Tibial artery (tissue), 4 donors: ENCODE measurements around the gene CACNA2D2.

Experiments
- DNase-seq, 2 donors: peaks; one replicate each; pipeline ENCODE4 v3.0.0-alpha.2; 2019
- H3K27ac ChIP-seq, 2 donors: fragments of 200-600 bp; sonication (generic) in 1 of 2; 1 replicate in 1 of 2; 2 replicates in 1 of 2; pipeline ENCODE4 v1.5.1; 2018 to 2019; ENCODE audit warnings: mild to moderate bottlenecking in 1 of 2
- H3K27me3 ChIP-seq, 2 donors: fragments of 200-600 bp; sonication (generic) in 1 of 2; one replicate each; pipeline versions ENCODE4 v1.5.1 to v1.6.0; 2016 to 2019
- H3K36me3 ChIP-seq, 3 donors: fragments of 200-600 bp; sonication (generic) in 2 of 3; one replicate each; pipeline ENCODE4 v1.5.1; 2016 to 2019; ENCODE audit warnings: mild to moderate bottlenecking in 2 of 3
- H3K4me1 ChIP-seq, 4 donors: fragments of 200-600 bp; sonication (generic) in 2 of 4; 1 replicate in 3 of 4; 2 replicates in 1 of 4; pipeline ENCODE4 v1.5.1; 2016 to 2019
- H3K4me3 ChIP-seq, 2 donors: fragments of 200-600 bp; sonication (generic) in 1 of 2; 1 replicate in 1 of 2; 2 replicates in 1 of 2; pipeline ENCODE4 v1.5.1; 2018 to 2019; ENCODE audit warnings: mild to moderate bottlenecking in 2 of 2
- H3K9me3 ChIP-seq, 3 donors: fragments of 200-600 bp; sonication (generic) in 1 of 3; one replicate each; pipeline ENCODE4 v1.5.1; 2016 to 2019
- CTCF ChIP-seq, 2 experiments: fragments of 200-600 bp in 1 of 2; fragments of 450-650 bp in 1 of 2; IDR thresholded peaks; one replicate each; pipeline ENCODE4 v1.5.1; 2017 to 2019; ENCODE audit warnings: antibody characterized with exemption in 2 of 2, mild to moderate bottlenecking in 1 of 2, moderate library complexity in 1 of 2
- intact Hi-C: fragments of 100-400 bp; cut with DNase I; formaldehyde crosslinking; loops from one replicate; pipeline ENCODE4 v1.15.0; 2023; ENCODE audit warnings: low total_unique reads

CACNA2D2 gene

GRCh38 chr3:50502584-50503423 lies 630 bp downstream of the CACNA2D2 start:
- Histone ChIP-seq H3K4me3 (peak overlapping the region; percentile 53 to 60), H3K4me1 (peaks cover 0 to 18% (median 10%) of the 10 kb centered on the region in 4 donors), H3K27me3 (peaks cover 0 to 30% of the 10 kb centered on the region in 2 donors), H3K36me3 (no peaks in the 10 kb centered on the region), H3K9me3 (no peaks in the 10 kb centered on the region), H3K27ac (no peak overlapping the region)
- intact Hi-C loops = no loop called here
- TF ChIP-seq CTCF (IDR thresholded peaks at IDR 0.05) = no peak
- no peak for DNase-seq

GRCh38 chr3:50502225-50502583 lies 1.2 kb downstream of the CACNA2D2 start:
- no peak for TF ChIP-seq CTCF (IDR thresholded peaks at IDR 0.05)

GRCh38 chr3:50495609-50496423 lies 7.6 kb downstream of the CACNA2D2 start:
- H3K27me3 ChIP-seq = peaks cover 0 to 28% of the 10 kb centered on the region in 2 donors
- intact Hi-C loops = no loop called here
- H3K36me3 ChIP-seq = no peaks in the 10 kb centered on the region
- no peak overlapping the region for H3K4me3 ChIP-seq
- no peaks in the 10 kb centered on the region for H3K9me3 ChIP-seq
- no peak overlapping the region for H3K27ac ChIP-seq
- TF ChIP-seq CTCF (IDR thresholded peaks at IDR 0.05) = no peak
- DNase-seq = no peak
- no peaks in the 10 kb centered on the region for H3K4me1 ChIP-seq

More at GRCh38 chr3:50502225-50502583, 1.2 kb downstream of the CACNA2D2 start:
- Histone ChIP-seq H3K4me1 (peaks cover 0 to 18% (median 10%) of the 10 kb centered on the region in 4 donors), H3K4me3 (peak overlapping the region in 1 of 2 donors; percentile 60), H3K9me3 (no peaks in the 10 kb centered on the region), H3K27ac (no peak overlapping the region), H3K36me3 (no peaks in the 10 kb centered on the region), H3K27me3 (peaks cover 0 to 35% of the 10 kb centered on the region in 2 donors)
- DNase-seq = no peak
- intact Hi-C loops = no loop called here

GRCh38 chr3:50494126-50494525 lies 9.3 kb downstream of the CACNA2D2 start:
- H3K27ac ChIP-seq = no peak overlapping the region
- no peak overlapping the region for H3K4me3 ChIP-seq
- no peak for DNase-seq
- no peaks in the 10 kb centered on the region for H3K4me1 ChIP-seq
- H3K36me3 ChIP-seq = no peaks in the 10 kb centered on the region
- intact Hi-C loops = no loop called here
- no peaks in the 10 kb centered on the region for H3K9me3 ChIP-seq
- H3K27me3 ChIP-seq = peaks cover 0 to 18% of the 10 kb centered on the region in 2 donors
- TF ChIP-seq CTCF (IDR thresholded peaks at IDR 0.05) = no peak

GRCh38 chr3:50493623-50494022 lies 9.8 kb downstream of the CACNA2D2 start:
- no peak for DNase-seq

More at GRCh38 chr3:50493623-50494022, 9.8 kb downstream of the CACNA2D2 start:
- Histone ChIP-seq H3K27ac (no peak overlapping the region), H3K4me1 (no peaks in the 10 kb centered on the region), H3K9me3 (no peaks in the 10 kb centered on the region), H3K4me3 (no peak overlapping the region), H3K27me3 (peaks cover 0 to 13% of the 10 kb centered on the region in 2 donors), H3K36me3 (no peaks in the 10 kb centered on the region)
- no peak for TF ChIP-seq CTCF (IDR thresholded peaks at IDR 0.05)
- intact Hi-C loops = no loop called here
